Measurements from ENCODE around the gene CXADR.

CXADR gene

GRCh38 chr21:17545007-17545406 is 32.2 kb downstream of the CXADR start:
- no peak for DNase-seq

- DNase-seq: no peak
These were observed 35.4 kb downstream of the CXADR start for GRCh38 chr21:17548262-17548661.

GRCh38 chr21:17550671-17551308 is 37.9 kb downstream of the CXADR start:
- no peak for DNase-seq

- DNase-seq: no peak
These were observed 39.6 kb downstream of the CXADR start for GRCh38 chr21:17552410-17552809.

- no peak for DNase-seq
These were observed 41.3 kb downstream of the CXADR start for GRCh38 chr21:17554120-17554519.

- DNase-seq: no peak
These were observed 42.0 kb downstream of the CXADR start for GRCh38 chr21:17554679-17555465.

- DNase-seq: no peak
These were observed 47.7 kb downstream of the CXADR start for GRCh38 chr21:17560377-17561025.

GRCh38 chr21:17570786-17571185 is 57.9 kb downstream of the CXADR start:
- no peak for DNase-seq

- no peak for DNase-seq
These were observed 59.6 kb downstream of the CXADR start for GRCh38 chr21:17572431-17572830.

GRCh38 chr21:17575076-17575475 is 62.2 kb downstream of the CXADR start:
- DNase-seq: no peak

- no peak for DNase-seq
These were observed 63.4 kb downstream of the CXADR start for GRCh38 chr21:17576080-17576835.

GRCh38 chr21:17577701-17578100 is 64.9 kb downstream of the CXADR start:
- no peak for DNase-seq

- DNase-seq: no peak
These were observed 65.3 kb downstream of the CXADR start for GRCh38 chr21:17578162-17578561.

GRCh38 chr21:17578876-17579275 is 66.0 kb downstream of the CXADR start:
- DNase-seq: no peak

- DNase-seq: no peak
These were observed 67.5 kb downstream of the CXADR start for GRCh38 chr21:17580319-17580718.

GRCh38 chr21:17583898-17584297 is 71.1 kb downstream of the CXADR start:
- DNase-seq: no peak

- no peak for DNase-seq
These were observed 73.1 kb downstream of the CXADR start for GRCh38 chr21:17585875-17586450.

GRCh38 chr21:17590430-17590829 is 77.6 kb downstream of the CXADR start:
- DNase-seq: no peak

GRCh38 chr21:17597680-17598079 is 84.8 kb downstream of the CXADR start:
- DNase-seq: no peak

GRCh38 chr21:17598437-17598836 is 85.6 kb downstream of the CXADR start:
- DNase-seq: no peak

- no peak for DNase-seq
These were observed 90.0 kb downstream of the CXADR start for GRCh38 chr21:17602874-17603273.

GRCh38 chr21:17607684-17608083 is 94.8 kb downstream of the CXADR start:
- DNase-seq: no peak

GRCh38 chr21:17609681-17610080 is 96.8 kb downstream of the CXADR start:
- DNase-seq: no peak

All from cortex of kidney (tissue), 1 donor.